NCI-H526 (cell line): ENCODE measurements around the gene NCKAP1.

Experiments
- DNase-seq, 2 experiments: peaks; one replicate each; lab custom pipeline; 2025; lab: John Stamatoyannopoulos, UW

The NCKAP1 gene

DNA sequence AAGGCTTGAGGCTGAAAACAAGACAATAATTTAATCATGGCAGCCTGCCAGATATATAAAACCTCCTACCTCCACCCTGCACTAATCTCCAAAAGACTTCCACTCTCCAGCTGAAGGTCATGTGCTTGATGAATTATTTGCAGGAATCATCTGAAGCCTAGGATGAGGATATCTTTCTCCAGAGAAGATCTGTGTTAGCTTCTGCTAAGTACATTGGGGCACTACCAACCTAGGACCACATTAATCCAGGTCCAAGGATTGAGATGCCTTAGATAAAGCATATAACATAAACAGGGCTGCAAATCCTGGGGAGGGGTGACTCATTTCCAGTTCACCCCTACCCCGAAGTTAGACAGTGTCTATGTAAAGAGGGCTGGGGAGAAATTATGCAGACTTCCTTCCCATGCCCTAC lies 91.3 kb downstream of the NCKAP1 start:
- DNase-seq = no peak

DNA sequence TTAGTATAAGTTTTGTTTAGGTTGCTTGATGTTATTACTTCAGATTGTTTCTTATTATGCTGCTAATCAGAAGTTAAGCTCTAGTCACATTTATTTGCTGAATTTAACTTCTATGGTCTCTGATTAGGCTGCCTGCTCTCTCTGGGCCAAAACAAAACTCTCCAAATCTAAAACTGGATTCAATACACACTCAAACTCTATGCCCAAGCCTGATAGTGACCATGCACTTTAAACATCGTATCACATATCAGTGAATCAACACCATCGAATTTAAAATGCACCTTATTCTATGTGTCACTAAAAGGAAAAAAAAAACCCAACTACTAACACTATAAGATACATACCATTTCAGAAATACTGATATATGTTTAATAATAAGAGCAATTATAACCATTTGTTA lies 94.9 kb downstream of the NCKAP1 start:
- DNase-seq = no peak

DNA sequence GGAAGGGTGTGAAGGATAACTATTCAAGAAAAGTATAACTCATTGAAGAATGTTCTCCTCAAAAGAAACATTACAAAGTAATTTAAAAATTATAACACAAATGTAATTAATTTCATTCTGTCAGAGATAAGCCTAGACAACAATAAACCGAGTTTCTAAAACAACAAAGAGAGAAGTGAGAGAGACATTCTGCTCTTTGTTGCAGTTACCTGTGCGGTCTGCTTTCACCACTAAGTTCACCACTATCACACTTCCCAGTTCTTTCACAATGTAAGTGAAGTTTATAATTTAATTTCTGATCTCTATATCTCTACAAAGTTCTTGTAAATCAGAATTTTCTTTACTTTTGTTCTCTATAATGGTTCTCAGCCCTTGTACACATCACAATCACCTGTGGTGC lies 95.5 kb downstream of the NCKAP1 start:
- DNase-seq = no peak

DNA sequence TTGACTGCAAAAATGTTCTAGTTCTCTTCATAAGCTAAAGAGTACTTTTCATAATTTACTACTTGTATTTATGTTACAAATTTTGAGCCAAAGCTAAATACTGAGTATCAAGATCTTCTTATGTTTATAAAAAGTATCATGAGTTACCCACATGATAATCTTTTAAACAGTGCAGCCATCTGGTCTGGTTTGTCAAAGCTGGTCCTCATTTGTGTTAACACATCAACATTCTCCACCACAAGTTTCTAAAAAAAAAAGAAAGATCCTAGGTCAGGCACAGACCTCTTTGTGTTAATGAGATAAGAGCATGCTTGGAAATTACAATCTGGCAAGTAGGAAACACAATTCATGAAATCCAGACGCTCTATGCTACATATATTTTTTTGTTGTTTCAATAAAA lies 96.3 kb downstream of the NCKAP1 start:
- DNase-seq = no peak

DNA sequence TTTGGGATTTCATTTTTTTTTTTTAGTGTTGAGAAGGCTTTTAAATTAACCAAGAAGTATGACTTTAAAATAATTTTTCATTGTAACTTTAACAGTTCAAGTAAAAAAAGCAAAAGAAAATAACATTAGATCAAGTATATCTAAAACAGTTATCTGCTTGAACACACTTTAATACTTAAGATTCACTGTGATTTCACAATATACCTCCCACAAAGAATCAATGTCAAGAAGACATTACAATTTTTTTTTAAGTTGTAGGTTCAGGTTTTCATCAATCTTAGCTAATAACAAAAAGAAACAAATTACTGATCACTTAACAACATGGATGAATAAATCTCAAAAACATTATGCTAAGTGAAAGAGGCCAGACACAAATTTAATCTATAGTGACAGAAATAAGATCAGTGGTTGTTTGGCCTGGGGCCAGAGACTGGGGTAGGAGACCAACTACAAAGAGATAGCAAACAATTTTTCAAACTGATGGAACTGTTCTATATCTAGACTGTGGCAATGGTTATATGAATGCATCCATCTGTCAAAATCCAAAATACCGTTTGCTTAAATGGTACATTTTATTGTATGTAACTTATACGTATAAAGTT lies 97.0 kb downstream of the NCKAP1 start:
- DNase-seq = no peak

DNA sequence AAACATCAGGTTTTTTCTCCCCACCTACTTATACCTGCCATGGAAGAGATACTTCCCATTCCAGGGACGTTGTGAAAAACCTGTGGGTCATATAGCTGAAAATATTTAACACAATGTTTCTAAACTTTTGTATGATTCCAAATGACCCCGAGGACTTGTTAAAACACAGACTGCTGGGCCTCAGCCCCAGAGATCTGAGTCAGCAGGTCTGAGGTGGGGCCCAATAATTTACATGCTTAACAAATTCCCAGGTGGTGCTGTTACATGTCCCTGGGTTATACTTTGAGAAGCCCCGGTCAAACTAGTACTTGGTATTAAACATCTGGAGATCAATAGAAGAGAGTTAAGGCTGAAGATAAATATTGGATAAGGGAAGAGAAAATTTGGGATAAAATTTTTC lies 100.4 kb downstream of the NCKAP1 start:
- DNase-seq = no peak

DNA sequence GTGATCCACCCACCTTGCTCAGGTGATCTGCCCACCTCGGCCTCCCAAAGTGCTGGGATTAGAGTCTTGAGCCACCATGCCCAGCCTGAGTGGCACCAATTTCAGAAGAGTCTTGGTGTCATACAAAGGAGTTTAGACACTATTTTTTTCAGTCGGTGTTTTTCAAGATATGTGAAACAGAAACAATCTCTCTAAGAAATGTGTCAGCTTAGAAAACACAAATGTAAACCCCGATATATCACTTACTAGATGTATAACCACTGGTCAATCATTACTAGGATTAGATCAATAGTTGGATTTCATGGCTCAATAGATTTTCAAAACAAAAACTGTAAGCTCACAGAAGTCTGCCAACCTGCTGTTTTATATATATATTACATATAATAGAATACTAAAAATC lies 104.6 kb downstream of the NCKAP1 start:
- DNase-seq = no peak

DNA sequence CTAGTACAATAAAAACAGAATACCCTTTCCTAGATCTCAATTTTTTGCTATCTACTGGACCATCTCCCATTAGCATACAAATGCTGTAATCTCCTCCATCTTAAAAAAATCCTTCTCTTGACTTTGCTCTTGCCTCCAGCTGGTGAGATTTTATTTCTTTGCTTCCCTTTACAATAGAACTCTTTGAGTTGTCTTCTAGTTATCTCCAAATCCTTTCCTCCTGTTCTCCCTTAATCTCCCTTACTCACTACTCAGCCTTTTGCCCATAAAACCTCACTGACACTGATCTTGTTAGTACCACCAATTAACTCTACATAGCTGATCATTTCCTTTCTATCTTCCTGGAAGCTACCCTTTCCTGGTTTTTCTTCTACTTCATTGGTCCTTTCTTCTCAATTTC lies 108.3 kb downstream of the NCKAP1 start:
- no peak for DNase-seq

DNA sequence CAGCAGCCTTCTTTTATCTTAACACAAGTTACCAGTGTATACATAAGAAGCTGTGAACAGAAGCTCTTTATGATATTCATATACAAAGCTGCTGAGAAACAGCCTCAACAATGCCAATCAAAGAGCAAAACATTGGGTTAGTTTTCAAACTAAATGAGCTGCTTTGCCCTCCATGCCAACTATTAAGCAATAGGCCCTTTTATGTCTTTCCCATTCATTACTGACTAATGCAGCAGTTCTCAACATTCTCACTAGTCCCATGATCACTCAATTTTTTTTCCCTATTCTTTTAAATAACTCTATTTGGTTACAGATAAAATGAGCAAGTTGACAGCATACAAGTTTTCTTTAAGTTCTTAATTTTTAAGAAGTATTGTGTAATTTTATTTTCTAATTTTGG lies 114.0 kb downstream of the NCKAP1 start:
- DNase-seq = no peak

DNA sequence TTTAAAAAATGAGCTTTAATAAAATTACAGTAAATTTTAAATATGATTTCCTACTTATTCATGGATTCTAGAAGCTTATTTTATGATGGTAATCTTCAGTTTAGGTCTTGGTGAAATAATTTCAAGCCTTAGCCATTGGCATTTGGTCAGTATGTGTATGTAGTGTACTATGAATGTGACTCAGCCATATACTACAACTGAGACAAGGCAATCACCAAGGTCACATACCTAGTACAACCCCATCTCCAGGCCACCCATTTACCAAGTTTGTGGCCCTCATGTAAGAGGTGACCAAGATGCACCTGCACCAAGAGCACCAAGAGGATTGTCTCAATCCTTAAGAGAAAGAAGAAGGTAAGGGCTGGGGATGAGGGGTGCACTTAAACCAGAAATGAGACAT lies 117.0 kb downstream of the NCKAP1 start:
- DNase-seq = no peak

DNA sequence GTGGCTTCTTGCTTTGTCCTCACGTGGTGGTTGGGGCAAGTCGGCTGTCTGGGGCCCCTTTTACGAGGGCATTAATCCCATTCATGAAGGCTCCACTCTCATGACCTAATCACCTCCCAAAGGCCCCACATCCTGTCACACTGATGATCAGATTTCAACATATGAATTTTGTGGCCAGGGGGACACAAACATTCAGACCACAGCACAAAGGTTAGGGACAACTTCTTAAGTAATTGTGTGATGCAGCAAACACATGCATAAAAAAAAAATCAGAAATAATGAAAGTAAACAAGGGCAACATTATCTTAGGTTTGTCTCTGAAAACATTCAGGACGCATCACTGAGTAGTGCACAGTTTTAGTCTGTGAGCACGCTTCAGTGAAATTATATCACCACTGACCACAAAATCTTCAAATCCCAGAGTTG lies 117.6 kb downstream of the NCKAP1 start:
- DNase-seq = no peak

DNA sequence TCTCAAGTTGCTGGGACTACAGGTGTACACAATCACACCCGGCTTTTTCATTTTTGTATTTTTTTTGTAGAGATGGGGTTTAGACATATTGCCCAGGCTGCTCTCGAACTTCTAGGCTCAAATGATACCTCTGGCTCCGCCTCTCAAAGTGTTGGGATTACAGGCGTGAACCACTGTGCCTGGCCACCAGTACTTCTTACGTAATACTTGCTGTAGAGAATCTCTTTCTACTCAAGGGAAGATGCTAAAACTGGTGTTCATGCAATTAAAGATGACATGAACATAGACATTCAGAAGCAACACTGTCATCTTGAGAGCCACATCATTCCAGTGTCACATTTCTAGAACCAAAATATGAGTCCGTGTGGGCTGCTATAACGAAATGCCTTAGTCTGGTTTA lies 118.2 kb downstream of the NCKAP1 start:
- DNase-seq = no peak

DNA sequence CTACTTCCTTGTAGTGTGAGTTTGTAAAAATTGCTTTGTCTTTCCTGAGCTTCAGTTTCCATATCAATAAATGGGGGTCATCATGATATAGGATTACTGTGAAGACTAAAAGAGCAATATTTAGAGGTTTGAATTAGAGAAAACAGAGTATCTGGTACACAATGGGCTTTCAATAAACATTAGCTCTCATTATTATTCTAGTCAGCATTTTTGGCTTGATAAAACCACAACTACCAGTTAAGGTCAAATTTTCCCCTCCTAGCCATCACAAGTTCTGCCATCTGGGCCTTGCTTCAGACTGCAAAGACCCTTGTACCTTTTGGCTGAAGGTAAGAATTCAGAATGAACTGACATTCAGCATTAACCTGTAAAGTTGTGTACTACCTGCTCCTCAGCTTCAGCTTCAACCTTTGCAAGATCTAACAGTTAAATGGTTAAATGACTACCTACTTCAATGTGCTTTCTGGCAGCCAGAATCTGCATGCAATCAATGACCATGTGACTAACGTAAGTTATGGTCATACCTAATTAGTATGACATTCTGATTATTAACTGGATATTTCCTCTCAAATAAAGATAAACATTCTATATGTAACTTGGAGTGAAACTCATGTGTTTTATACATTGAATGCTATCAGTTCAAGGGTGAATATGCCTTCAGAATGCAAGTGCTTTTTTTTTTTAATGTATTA lies 119.2 kb downstream of the NCKAP1 start:
- DNase-seq = no peak

DNA sequence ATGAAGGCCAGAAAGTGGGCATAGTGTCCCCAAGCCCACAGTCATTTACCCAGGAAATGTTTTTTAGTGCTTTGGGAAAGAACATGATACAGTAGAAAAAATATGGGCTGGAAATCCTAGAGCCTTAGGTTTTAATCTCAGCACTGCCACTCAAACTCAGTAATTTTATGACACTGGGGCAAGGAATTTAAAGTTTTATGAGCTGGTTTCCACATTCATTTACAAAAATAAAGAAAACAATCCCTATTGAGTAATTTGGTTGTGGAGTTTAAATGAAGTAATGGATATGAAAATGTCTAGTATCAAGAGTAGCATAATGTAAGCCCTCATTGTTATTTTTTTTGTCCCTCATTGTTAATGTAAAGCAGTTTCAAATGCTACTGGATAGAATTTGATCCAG lies 120.3 kb downstream of the NCKAP1 start:
- no peak for DNase-seq

DNA sequence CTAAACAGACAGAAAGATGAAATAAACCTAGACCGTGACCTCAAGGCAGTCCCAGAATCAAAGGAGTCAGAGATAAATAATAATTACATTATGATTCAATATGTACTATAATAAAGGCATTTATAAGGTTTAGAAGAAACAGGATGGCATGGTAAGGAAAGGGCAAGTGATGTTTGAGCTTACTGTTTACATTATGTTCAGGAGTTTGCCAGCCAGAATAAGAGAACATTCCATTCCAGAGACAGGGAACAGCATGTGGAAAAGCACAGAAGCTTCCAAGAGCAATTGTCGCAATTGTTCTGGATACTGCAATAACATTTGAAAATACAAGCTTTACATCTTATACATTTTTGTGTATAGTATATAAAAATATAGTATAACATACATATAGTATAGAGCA lies 121.8 kb downstream of the NCKAP1 start:
- no peak for DNase-seq

DNA sequence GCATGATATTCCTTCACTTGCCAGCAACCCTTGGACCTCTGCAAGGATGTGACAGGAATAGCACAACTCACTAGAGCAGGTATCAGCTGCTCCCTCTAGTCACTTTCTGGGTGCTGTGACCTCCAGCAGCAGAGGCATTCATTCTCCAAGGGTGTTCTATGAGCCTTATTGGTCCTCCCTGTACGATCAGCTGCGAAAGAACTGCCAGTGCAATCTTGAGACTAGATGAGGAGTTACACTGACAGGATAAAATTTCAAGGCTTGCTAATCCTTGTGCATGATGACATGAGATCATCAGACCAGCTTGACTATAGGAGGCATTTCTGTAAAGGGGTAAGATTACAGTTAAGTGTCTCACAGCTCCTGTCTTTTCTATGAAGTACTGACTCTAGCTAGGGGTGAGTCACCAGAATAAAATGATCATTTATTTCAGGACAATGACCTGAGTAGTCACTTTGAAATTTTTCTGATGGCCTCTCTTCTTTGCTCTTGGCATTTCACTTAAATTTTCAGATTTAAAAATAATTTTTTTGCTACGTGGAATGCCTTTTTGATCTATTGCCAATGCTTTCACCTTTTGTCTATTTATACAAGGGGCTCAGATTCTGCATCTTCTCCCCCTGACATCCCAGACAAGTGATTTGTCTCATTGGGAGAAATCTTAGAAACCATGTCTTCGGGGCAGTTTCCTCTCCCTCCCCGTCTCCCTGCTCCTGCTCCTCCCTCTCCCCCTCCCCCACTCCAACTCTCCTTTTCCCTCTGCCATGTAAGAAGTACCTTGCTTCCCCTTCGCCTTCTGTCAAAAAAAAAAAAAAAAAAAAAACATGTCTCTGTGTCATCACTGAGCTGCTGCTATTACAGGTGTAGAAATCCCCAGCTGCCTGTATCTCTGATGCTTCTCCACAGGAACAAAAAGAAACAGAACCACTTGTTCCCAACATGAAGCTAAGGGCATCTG lies 122.6 kb downstream of the NCKAP1 start:
- no peak for DNase-seq

DNA sequence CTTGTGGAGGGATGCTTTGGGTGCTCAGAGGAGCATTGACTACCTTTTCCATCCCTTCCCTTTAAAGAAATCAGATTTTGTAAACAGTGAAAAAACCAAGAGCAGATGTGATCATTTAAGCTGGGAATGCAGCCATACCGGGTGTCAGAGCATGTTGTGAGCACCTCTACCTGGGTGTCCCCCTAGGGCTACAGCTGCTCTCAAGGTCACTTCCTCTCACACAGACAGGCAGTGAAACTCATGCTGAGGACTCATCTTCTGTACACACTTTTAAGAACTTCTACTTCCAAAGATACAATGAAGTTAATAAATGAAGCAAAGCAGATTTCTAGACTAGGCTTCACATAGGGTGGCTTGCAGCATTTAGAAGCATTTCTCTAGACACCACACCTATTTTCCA lies 123.4 kb downstream of the NCKAP1 start:
- DNase-seq = no peak

DNA sequence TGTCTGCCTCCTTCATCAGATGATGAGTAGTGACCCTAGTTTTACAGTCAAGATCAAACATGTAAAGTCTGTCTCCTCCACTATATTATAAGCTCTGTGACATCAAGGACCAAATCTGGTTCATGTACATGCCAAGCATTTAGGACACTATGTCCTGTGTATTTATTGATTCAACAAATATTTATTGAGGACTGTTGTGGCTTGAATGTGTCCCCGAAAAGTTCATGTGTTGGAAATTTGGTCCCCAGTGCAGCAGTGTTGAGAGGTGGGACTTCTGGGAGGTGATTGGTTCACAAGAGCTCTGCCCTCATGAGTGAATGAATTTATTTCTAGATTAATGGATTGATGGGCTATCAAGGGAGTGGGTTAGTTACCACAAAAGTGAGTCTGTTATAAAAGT lies 125.2 kb downstream of the NCKAP1 start:
- no peak for DNase-seq

DNA sequence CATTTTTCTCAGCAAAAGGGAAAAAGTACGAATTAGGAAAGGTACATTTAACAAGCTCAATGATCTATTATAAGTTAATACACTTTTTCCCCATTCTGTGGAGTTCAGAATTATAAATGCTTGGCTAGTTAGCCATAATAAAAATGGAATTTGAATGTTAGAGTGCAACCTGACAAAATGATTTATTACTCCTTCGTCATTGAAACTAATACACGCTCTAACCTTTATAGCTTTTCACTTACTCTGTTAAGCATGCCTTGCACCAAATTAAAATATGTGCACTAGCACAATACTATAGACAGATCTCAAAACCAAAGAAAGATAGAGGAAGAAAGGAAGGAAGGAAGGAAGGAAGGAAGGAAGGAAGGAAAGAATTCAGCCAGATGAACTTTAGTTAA lies 125.7 kb downstream of the NCKAP1 start:
- peak; percentile 4 to 57 for DNase-seq

DNA sequence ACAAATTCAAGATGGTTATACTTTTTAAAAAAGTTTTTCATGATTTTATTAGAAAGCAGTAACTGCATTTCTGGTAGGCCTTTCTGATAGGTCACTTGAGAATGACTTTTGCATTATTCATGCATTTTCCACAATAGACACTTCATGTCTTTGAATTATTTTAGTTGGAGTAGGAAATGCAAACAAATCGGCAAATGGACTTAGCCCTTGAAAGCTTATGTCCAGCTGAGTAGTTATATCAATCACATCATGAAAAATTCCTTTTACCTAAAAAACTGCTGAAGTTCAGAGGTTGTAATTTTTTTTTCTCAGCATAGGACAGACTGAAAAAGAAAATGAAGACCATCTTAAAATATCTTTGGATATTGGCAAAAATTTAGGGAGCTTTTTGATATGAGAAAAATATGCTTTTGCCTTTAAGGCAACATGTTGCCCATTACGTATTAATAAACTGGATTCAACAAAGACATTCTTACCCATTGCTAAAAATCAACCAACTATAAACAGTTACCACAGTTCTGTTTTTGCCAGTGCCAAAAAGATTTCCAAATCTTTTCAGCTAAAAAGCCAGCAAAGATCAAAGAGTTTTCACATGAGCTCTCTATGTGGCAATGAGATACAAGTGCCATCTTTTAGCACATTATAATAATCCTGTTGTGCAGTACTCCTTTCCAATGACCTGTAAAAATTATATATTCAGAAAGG lies 126.3 kb downstream of the NCKAP1 start:
- peak in 1 of 2 experiments; percentile 27 for DNase-seq

DNA sequence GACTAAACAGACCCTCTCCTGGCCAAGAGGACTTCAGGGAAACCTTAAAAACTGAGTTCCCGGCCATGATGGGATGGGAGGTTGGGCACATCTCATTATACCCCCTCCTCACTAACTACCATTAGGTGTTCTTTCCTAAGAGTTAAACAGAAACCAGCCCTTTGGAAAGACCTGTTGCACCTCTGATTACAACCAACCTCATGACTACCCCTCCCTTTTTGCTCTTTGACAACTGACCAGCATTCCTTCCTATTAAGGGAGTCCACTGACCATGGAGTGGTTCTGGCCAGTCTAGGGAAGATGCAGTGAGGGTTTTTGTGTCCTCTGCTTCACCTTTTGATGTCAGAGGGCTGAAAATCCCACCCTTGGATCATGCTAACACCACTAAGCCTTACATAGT lies 127.3 kb downstream of the NCKAP1 start:
- DNase-seq = no peak

DNA sequence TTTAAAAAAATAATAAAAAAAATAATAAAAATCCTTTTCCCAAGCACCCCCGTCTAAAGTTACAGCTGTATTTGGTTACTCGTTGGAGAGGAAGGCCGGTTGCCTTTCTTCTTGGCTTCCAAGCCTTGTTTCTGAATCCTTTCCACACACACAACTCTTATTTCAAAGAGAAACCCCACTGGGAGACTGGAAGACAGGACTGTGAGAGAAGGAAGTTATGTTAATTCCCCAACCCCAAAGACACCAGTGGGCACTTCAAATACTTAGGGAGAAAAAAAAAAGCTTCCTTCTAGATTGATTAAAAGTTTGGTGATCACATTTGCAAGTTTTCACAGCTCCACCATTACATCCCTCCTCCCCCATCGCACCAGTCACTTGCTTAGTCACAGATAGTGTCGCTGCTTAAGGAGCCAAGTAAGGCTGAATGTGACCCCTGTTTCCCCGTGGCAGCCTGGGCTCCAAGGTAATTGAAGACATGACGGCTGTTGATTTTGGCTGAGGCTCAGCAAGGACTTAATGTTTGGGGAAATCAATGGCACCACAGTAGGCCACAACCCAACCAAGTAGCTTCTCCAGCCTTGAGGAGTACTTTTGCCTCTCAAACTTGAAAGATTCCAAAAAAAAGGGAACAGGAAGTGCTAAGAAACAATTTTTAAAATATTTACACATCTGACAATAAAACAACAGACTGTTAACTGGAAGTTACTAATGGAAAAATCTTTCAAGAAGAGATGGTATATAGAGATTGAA lies 131.0 kb downstream of the NCKAP1 start:
- DNase-seq = no peak
